GM18511 (cell line): Measurements from ENCODE around the gene TUBB6.

ENCODE experiments used
- ATAC-seq: cut with Tn5 transposase; IDR thresholded peaks from one replicate; pipeline ENCODE4 v1.9.1; 2021; ENCODE audit warnings: mild to moderate bottlenecking, moderate library complexity; ENCODE audit not compliant: unreplicated experiment

TUBB6 gene

GRCh38 chr18:12313530-12314245 lies 5.6 kb downstream of the TUBB6 start:
- no peak for ATAC-seq

- no peak for ATAC-seq
These were observed 6.7 kb downstream of the TUBB6 start for GRCh38 chr18:12314591-12315305.

- no peak for ATAC-seq
These were observed 7.4 kb downstream of the TUBB6 start for GRCh38 chr18:12315490-12315889.

GRCh38 chr18:12315911-12316310 lies 7.9 kb downstream of the TUBB6 start:
- ATAC-seq: no peak

- ATAC-seq: no peak
These were observed 9.8 kb downstream of the TUBB6 start for GRCh38 chr18:12317664-12318333.

- ATAC-seq: no peak
These were observed 10.3 kb downstream of the TUBB6 start for GRCh38 chr18:12318334-12318697.

GRCh38 chr18:12318857-12319256 lies 10.8 kb downstream of the TUBB6 start:
- no peak for ATAC-seq

GRCh38 chr18:12321333-12321732 lies 13.3 kb downstream of the TUBB6 start:
- ATAC-seq: peak; percentile 92

GRCh38 chr18:12324991-12325725 lies 17.1 kb downstream of the TUBB6 start:
- no peak for ATAC-seq

GRCh38 chr18:12325726-12326245 lies 17.7 kb downstream of the TUBB6 start:
- no peak for ATAC-seq

- no peak for ATAC-seq
These were observed 18.8 kb downstream of the TUBB6 start for GRCh38 chr18:12326711-12327460.

GRCh38 chr18:12327510-12328178 lies 19.6 kb downstream of the TUBB6 start:
- peak; percentile 66 for ATAC-seq

GRCh38 chr18:12328179-12328823 lies 20.3 kb downstream of the TUBB6 start:
- ATAC-seq: no peak

- no peak for ATAC-seq
These were observed 21.2 kb downstream of the TUBB6 start for GRCh38 chr18:12329125-12329698.

- no peak for ATAC-seq
These were observed 22.7 kb downstream of the TUBB6 start for GRCh38 chr18:12330766-12331165.

GRCh38 chr18:12333506-12334290 lies 25.7 kb downstream of the TUBB6 start:
- no peak for ATAC-seq

- no peak for ATAC-seq
These were observed 26.3 kb downstream of the TUBB6 start for GRCh38 chr18:12334366-12334808.

GRCh38 chr18:12334863-12335262 lies 26.8 kb downstream of the TUBB6 start:
- no peak for ATAC-seq
